ENCODE data around the gene MYADML2.

MYADML2 gene

DNA sequence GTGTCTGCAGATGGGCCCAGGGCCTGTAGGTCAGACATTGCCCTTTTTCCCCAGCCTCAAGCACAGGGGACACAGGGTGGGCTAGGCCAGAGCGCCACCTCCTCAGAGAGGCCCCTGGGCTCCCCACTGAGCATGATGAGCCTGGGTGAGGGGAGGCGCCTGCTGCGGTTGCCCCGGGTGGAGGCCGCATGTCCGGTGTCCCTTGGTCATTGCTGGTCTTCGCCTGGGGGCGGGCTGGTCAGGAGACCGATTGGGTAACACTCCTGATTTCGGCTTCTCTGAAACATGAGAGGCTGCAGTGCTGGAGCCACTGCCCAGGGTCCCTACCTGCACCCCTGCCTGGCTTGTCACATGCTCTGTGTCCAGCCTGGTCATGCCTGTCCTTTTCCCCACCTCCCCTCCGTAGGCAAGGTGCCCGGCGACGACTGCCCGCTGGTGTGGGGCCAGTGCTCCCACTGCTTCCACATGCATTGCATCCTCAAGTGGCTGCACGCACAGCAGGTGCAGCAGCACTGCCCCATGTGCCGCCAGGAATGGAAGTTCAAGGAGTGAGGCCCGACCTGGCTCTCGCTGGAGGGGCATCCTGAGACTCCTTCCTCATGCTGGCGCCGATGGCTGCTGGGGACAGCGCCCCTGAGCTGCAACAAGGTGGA, 47.4 kb downstream of the MYADML2 start:
- DNase-seq (ENCODE audit: low spot score) = no peak

DNA sequence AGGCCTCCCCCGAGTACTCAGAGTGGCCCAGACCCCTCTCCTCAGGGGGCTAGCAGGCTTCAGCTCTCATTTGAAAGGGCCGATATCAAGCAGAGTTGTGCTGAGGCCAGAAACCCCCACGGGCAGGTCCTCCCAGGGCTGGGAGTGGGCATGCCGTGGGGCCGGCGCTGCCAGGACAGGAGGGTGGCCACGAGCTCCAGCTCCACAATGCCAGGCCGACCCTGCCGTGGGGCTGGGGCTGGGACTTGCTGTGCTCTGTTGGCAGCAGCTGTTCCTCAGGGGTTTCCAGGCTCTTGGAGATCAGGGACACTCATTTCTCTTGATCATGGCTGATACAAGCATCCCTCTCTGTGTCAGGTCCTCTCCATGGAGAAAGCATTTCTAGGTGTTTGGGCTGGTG, 48.1 kb downstream of the MYADML2 start:
- DNase-seq (ENCODE audit: low spot score) = no peak

DNA sequence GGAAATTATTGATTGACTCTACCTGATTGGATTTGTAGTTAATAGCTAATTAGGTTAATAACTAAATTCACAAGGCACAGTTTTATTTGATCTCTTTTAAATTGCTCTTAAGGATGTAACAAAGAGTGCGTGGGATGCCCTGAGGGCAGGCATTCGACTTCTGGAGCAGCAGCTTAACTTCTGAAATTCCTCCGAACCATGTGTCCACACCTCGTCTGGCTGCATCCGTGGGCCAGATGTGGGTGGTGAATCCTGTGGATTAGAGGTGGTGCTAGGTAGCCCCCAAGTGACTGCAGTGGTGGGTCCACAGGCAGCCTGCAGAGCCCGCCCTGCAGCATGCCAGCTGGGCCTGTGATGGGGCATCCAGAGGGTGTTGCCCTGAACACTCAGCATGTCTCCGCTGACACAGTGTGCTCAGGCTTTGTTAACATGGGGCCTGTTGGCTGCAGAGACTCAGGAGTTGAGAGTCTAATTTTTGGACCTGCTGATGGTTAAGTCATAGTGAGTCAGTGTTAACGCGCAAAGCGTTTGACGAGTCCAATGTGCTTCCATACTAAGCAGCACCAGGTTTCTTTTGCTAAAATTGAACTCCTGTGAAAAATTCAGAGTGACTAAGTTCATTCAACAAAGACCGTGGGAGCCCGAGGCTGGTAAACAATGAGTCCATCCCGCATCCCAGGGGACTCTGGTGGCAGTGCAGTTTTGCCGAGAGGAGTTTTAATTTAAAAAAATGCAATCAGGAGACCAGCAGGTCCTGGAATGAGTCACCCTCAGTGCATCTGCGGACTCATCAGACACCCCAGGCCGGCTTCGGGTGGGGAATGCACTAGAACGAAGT, 48.8 kb downstream of the MYADML2 start:
- DNase-seq (ENCODE audit: low spot score) = no peak

DNA sequence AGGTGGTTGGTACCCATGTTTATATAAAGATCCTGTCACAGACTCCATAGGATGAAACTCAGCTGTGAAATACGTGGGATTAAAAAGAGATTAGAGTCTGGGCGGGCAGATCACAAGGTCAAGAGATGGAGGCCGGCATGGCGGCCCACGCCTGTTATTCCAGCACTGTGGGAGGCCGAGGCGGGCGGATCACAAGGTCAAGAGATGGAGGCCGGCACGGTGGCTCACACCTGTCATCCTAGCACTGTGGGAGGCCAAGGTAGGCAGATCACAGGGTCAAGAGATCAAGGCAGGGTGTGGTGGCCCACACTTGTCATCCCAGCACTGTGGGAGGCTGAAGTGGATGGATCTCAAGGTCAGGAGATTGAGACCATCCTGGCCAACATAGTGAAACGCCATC, 51.6 kb downstream of the MYADML2 start:
- no peak for DNase-seq (ENCODE audit: low spot score)

DNA sequence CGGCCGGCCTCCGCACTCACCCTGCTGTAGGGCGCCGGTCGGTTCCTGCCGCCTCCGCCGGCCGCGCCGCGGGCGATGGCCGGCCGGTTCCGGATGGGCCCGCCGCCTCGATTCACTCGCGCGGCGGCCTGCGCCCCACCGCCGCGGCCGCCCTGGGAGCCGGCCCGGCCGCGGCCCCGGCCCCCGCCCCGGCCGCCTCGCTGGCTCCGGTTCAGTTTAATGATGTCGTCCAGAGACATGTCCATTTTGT, 55.8 kb downstream of the MYADML2 start:
- no peak for DNase-seq (ENCODE audit: low spot score)

DNA sequence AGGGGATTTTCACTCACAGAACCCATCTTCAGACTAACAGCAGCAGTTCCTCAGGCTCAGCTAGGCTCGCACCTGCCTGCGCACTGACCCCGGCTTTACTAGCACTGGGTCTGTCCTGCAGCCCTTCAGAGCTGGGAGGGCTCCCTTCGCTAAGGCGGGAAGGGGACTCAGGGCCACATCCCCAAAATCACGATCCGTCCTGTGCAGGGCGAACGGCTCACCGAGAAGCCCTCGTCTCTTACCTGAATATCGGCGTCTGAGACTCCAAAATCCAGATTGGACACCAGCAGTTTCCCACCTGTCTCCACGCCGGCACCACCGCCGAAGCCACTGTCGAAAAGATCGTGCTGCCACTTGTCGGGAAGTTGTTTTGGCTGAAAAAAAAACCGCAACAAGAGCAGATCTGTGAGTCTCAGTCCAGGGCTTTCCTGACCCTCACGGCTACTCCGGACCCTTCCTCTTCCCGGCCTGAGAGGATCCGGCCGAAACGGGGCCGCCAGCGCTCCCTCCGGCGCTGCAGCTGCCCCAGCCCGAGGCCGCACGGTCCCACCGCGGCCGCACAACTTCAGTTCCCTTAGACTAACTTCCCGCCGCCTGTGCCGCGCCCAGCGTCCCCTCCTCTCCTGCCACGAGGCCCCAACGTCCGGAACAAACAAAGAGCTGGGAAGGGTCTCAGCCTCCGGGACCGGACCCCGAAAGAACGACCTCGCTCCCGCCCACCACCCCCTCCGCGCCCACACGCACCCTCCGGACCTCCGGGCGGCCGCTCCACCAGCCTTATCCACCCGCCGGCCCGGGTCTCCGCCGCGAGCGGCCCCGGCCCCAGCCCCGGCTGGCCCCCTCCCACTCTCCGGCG, 56.4 kb downstream of the MYADML2 start:
- DNase-seq (ENCODE audit: low spot score) = no peak

Data from CD4-positive, alpha-beta T cell treated with Interleukin-15 for 4 hours (primary cell).